ENCODE results near the gene SRGAP1. TPM values are rescaled to one million over a fixed set of nuclear protein-coding genes. Genes with fewer than 3 reads are reported as not detected.
A peak's percentile ranks its signal among the peaks of the same experiment; 100 is the strongest.
"Not testable (repeated sequence)": the region's sequence is repeated elsewhere in the genome, so short reads cannot be mapped to it uniquely, and the experiment has no call there.

SRGAP1 gene
- total RNA-seq, 1 donor from 2014 or later: 16.0 TPM

DNA sequence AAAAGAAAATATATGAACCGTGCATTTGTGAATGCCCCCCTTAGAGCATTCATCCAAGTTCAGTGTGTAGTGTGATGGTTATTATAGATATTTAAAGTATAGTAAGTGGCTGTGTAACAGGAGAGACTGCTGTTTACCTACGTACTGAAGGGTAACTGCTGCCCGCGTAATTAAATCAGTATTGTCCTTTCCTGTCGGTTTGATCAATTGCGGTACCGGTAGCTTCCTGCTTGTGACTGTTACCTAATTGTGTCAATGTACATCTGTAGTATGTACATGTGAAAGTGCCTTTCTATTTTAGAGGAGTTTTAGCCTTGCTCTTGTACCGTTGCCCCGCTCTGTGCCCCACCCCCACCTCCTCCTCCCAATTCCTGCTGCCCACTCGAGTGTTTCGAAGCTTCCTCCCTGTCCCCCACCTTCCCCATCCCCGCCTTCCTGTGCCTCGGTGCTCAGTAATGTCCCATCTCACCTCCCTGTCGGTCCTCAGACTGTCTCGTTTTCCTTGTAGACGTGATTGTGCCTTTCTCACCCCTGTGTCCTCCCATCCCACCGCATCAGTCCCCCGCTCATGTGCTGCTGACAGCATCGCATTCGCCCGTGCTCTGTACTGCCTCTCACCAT, 302.6 kb downstream of the SRGAP1 start:
- DNase-seq (ENCODE audit: low spot score) (no peak), ATAC-seq (no peak)
- intact Hi-C loops (cut with DNase I): no loop called here

DNA sequence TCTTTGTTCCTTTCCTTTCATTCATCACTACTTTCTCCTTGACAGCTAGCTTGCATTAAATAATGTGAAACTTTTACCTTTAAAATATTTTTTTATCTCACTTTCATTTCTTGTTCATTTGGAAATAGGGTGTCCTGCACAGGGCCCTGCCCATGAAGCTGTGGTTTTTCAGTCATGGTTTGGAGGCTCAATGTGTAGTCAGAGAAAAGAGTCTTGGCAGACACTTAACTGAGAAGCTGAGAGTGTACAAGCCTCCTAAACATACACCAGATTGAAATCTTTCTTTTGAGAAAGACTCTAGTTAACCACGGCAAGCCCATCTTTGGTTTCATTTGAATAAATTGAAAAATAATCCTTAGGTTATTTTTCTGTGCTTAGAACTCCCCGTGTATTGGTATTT, 303.4 kb downstream of the SRGAP1 start:
- no peak for ATAC-seq
- intact Hi-C loops (cut with DNase I): no loop called here
- no peak for DNase-seq (ENCODE audit: low spot score)

- intact Hi-C loops (cut with DNase I): no loop called here
- ATAC-seq: no peak
- DNase-seq (ENCODE audit: low spot score): no peak
These were observed 310.2 kb downstream of the SRGAP1 start for GRCh38 chr12:64154677-64155076.

DNA sequence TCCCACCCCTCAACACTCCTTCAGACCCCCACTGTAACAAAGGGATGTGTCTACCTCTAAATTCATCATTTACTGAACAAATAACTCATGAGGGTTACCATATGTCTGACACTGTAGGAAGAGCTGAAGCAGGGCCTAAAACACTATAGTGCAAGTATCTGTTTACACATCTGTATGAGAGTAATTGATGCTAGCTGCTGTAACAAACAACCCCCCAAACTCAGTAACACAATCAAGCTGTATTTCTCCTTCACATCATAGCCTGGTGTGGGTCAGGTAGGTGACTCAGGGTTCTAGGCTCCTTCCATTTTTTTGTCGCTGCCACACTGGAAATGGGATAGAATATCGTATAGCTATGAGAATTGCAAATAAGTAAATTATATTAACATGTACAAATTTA, 312.6 kb downstream of the SRGAP1 start:
- ATAC-seq (no peak), DNase-seq (ENCODE audit: low spot score) (no peak)
- intact Hi-C loops (cut with DNase I): no loop called here

- ATAC-seq: no peak
- no peak for DNase-seq (ENCODE audit: low spot score)
- intact Hi-C loops (cut with DNase I): no loop called here
These were observed 315.7 kb downstream of the SRGAP1 start for GRCh38 chr12:64160021-64160710.

DNA sequence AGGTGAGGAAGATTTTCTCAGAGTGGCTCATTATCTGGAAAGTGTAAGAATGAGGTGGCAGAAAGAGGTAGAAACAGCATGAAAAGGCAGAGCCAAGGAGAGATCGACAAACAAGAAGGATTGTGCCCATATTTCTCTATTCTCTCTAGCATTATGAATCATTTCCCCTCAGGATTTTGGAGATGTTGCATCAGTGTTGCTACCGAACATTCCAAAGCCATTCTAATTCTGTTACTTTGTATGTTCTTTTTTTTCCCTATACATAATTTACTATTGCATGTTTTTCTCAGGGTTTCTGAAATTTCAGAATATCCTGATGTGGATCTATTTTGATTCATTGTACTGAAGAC, 316.2 kb downstream of the SRGAP1 start:
- intact Hi-C loops (cut with DNase I): no loop called here
- no peak for DNase-seq (ENCODE audit: low spot score)
- ATAC-seq: no peak

GRCh38 chr12:64166606-64167005, 322.1 kb downstream of the SRGAP1 start:
- DNase-seq (ENCODE audit: low spot score); intact Hi-C loops (cut with DNase I); ATAC-seq: not testable (repeated sequence)

- intact Hi-C loops (cut with DNase I); DNase-seq (ENCODE audit: low spot score); ATAC-seq: not testable (repeated sequence)
These were observed 322.5 kb downstream of the SRGAP1 start for GRCh38 chr12:64167041-64167440.

DNA sequence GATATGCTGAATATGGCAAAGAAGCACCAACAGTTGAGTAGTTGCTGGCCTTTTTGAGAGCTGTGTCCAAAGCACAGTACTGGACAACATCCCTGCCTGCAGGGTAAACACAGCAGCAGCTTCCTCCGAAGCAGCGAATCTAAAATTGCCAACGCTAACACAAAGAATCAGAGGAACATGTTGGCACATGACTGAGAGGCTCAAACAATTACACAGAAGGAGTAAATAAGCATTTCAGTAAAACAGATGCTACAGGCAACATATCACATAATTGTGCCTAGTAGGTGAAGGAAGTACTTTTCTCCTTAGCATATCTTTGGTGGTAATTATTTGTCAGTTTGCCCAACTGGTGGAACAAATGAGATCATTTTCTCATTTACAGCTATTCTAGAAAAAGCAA, 325.5 kb downstream of the SRGAP1 start:
- intact Hi-C loops (cut with DNase I): no loop called here
- DNase-seq (ENCODE audit: low spot score) (no peak), ATAC-seq (no peak)

DNA sequence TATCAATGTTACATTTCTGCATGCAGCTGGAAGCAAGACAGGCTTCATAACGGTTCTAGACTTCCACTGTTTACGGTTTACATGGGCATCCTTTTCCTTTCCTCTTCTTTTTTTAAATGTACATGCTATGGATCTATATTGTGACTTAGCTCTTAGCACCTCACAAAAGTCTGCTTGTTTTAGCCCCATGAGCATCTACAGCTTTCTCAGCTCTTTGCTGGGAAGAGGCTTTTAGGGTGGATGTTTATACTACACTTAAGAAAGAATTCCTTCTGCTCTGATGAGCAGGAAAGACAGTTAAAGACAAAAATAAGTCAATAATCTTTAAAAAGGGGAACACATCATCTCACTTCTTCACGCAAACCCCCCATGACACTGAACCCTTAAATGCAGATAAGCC, 326.2 kb downstream of the SRGAP1 start:
- intact Hi-C loops (cut with DNase I): no loop called here
- DNase-seq (ENCODE audit: low spot score) (no peak), ATAC-seq (no peak)

- no peak for DNase-seq (ENCODE audit: low spot score)
- intact Hi-C loops (cut with DNase I): no loop called here
- ATAC-seq: no peak
These were observed 327.2 kb downstream of the SRGAP1 start for GRCh38 chr12:64171715-64172114.

DNA sequence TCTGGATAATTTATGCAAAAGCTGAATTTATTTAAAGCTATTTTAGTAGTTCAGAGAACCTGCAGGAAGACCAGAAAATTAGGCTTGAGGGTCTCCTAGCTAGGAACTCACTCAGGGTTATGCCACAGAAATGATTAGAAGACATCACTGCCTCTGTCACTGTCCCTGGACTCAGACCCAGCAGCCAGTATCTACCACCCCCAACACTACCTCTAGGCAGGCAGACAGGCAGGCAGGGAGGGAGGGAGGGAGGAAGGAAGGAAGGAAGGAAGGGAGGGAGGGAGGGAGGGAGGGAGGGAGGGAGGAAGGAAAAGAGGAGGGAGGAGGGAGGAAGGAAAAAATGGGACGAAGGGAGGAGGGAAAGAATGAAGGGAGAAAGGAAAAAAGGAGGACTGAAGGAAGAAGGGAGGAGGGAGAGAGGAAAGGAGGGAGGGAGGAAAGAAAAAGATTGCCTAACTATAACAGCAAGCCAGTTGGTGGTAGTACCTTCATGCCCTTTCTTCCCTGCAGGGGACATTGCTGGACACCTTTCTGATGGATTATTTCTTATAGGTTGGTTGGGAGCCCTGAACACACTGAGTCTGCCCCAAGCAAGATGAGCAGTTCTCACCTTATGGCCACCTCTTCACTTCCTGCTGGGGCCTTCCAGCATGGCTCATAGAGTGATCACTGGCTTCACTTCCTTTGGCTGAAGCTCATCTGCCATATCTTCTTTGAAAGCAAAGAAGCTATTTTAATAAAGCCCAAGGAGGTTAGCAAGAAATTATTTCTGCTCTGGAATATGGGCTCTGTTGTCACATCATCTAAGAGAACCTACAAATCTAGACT, 327.9 kb downstream of the SRGAP1 start:
- DNase-seq (ENCODE audit: low spot score) (no peak), ATAC-seq (no peak)
- intact Hi-C loops (cut with DNase I): no loop called here

DNA sequence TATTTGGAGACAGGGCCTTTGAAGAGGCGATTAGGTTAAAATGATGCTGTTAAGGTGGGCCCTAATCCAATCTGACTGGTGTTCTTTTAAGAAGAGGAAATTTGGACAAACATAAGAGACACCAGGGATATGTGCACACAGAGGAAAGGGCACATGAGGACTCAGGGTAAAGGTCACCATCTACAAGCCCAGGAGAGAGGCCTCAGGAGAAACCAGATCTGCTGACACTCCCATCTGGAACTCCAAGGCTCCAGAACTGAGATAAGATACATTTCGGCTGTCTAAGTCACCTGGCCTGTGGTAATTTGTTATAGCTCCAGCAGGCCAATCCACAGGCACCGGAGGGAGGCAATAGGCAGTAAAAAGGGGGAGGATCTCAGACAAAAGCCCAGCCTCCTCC, 329.0 kb downstream of the SRGAP1 start:
- DNase-seq (ENCODE audit: low spot score): no peak
- intact Hi-C loops (cut with DNase I): no loop called here
- no peak for ATAC-seq

- DNase-seq (ENCODE audit: low spot score) (no peak), ATAC-seq (no peak)
- intact Hi-C loops (cut with DNase I): no loop called here
These were observed 330.9 kb downstream of the SRGAP1 start for GRCh38 chr12:64175254-64175945.

DNA sequence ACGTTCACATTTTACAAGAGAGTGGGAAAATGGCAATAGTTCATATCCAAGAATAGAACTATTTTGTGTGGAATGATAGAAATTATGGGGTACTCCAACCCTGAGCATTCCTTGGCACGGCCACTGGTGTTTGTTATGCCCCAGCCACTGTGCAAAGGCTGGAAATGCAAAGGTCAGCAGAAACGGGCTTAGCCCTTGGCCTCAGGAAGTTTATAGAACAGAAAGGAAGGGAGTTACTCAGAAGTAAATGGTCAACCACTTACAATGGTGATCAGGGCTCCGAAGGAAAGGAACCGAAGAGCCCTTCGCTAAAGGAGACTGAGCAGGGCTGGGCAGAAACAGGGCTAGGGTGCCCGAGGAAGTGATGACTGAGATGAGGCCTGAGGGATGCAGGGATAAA, 332.5 kb downstream of the SRGAP1 start:
- intact Hi-C loops (cut with DNase I): no loop called here
- ATAC-seq (no peak), DNase-seq (ENCODE audit: low spot score) (no peak)

GRCh38 chr12:64178122-64178521, 333.6 kb downstream of the SRGAP1 start:
- intact Hi-C loops (cut with DNase I): no loop called here
- DNase-seq (ENCODE audit: low spot score) (no peak), ATAC-seq (no peak)

DNA sequence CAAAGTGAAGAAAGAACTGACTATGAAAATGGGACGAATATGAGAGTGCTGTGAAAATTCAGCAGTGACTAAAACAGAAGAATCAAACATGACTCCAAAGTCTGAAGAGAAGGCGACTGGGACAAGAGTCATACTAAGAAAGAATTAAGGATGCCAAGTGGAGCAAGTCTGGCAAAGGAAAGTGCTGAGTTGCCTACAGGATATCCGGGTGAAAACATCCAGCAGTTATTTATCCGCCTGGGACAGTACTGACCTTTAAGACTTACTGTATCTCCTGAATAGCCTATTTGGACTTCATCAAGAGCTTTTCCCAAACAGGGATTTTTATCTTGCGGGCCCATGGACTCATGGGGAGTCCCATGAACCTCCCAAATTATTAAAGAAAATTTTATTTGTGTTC, 336.5 kb downstream of the SRGAP1 start:
- DNase-seq (ENCODE audit: low spot score) (no peak), ATAC-seq (peak; percentile 59)
- intact Hi-C loops (cut with DNase I): loop anchor here (5.0 to 10.0 kb wide), 2 partner anchors 64 to 344 kb away; no protein-coding TSS in a partner anchor

DNA sequence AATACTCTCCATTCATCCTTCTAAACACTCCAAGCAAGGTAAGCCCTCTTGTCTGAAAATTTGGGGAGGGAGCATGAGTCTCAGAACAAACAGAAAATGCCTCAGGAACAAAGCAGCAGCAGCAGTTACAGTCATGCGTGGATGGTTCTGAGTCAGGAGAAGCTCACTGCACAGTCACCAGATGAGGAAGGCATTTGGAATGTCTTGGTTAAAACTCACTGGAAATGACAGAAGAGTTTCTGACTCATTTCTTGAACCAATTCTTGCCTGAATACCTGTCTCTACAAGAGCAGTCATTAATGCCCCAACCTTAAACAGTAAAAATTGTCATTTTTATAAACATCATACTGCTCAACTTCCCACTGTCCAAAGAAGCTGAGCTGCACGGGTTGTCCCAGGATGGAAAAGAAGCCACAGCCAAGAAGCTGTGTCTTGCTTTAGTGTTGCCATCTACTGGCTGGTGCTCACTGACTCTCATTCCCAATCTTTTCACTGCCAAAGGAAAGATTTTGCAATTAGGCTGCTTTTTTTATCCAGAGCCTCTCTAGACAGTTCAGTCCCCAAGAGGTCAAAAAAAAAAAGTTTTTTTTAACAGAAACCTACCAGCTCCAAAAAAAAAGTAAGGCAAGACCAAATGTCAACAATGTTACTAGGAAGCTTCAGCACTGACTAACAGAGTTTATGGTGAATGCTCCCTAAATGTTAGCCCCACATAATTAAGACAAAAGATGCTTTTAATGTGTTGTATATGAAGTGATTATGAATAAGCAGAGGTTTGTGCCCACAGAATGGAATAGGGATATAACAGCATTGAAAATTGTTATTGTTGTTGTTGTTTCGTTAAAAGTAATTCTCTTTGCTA, 337.2 kb downstream of the SRGAP1 start:
- DNase-seq (ENCODE audit: low spot score) (no peak), ATAC-seq (peak; percentile 95)
- intact Hi-C loops (cut with DNase I): loop anchor here (5.0 to 10.0 kb wide), 2 partner anchors 63 to 344 kb away; no protein-coding TSS in a partner anchor

Data from sciatic nerve (tissue), 2 donors.